A549 (cell line): ENCODE data around the gene CD22. TPM values are rescaled to one million over a fixed set of nuclear protein-coding genes. Genes with fewer than 3 reads are reported as not detected.

Experiments
- ATAC-seq, 2 experiments: fragments of 200-7000 bp in 1 of 2; fragments of >200 bp in 1 of 2; cut with Nextera tagmentation in 1 of 2; cut with Tn5 transposase in 1 of 2; 3 replicates each; pipeline versions ENCODE4 v1.8.0 to v1.9.1; 2018 to 2020; ENCODE audit warnings: mild to moderate bottlenecking in 1 of 2, moderate library complexity in 1 of 2
- CTCF ChIA-PET: fragments of 300-600 bp; sonication (Branson Sonifier 250); formaldehyde crosslinking; extraction: SDS; loops from one replicate; lab custom pipeline; 2021; ENCODE audit warnings: antibody characterized with exemption, inconsistent platforms; lab: Yijun Ruan, JAX
- POLR2A ChIA-PET: fragments of 350-600 bp; formaldehyde crosslinking; extraction: SDS; loops from one replicate; lab custom pipeline; 2021; ENCODE audit warnings: antibody characterized with exemption, inconsistent platforms; lab: Yijun Ruan, JAX
- DNase-seq, 2 experiments: peaks; one replicate each; pipeline versions ENCODE4 v3.0.0 to v3.0.0-alpha.2; 2011 to 2016; ENCODE audit warnings: low read depth in 1 of 2, low spot score in 1 of 2
- FAIRE-seq: peaks from 2 replicates; lab custom pipeline; 2011; peaks lifted over from hg19 to GRCh38; lab: Jason Lieb, UNC
- H3K27ac ChIP-seq, 2 experiments: fragments of >200 bp; sonication (Bioruptor Twin); formaldehyde crosslinking; 3 replicates each; pipeline ENCODE4 v1.5.1; 2016 to 2017
- H3K4me1 ChIP-seq: fragments of >200 bp; sonication (Bioruptor Twin); formaldehyde crosslinking; 3 replicates; pipeline ENCODE4 v1.6.1; 2016
- H3K4me2 ChIP-seq: fragments of >200 bp; sonication (Bioruptor Twin); formaldehyde crosslinking; 3 replicates; pipeline ENCODE4 v1.6.1; 2016
- H3K4me3 ChIP-seq: fragments of >200 bp; sonication (Bioruptor Twin); formaldehyde crosslinking; 3 replicates; pipeline ENCODE4 v1.5.1; 2016
- H3K9me3 ChIP-seq: fragments of >200 bp; sonication (Bioruptor Twin); formaldehyde crosslinking; 3 replicates; pipeline ENCODE4 v1.6.1; 2016
- CEBPB ChIP-seq, 2 experiments: fragments of >200 bp in 1 of 2; sonication (Bioruptor Twin) in 1 of 2; formaldehyde crosslinking in 1 of 2; IDR thresholded peaks; 2 replicates each; pipeline ENCODE4 v1.6.1; 2012 to 2016
- CHD4 ChIP-seq: fragments of 200-600 bp; sonication (generic); IDR thresholded peaks from 2 replicates; pipeline ENCODE4 v1.6.1; 2016; ENCODE audit warnings: antibody characterized with exemption, mild to moderate bottlenecking, borderline replicate concordance
- ESRRA ChIP-seq: fragments of 150-350 bp; IDR thresholded peaks from 2 replicates; pipeline ENCODE4 v1.6.1; 2014; ENCODE audit warnings: mild to moderate bottlenecking, low read length, borderline replicate concordance
- HEYL ChIP-seq: fragments of 250-450 bp; sonication (Bioruptor Pico); IDR thresholded peaks from 2 replicates; pipeline ENCODE4 v1.8.0; 2021; ENCODE audit warnings: mild to moderate bottlenecking, moderate library complexity
- HOXA7 ChIP-seq: fragments of 250-450 bp; sonication (Bioruptor Pico); IDR thresholded peaks from 2 replicates; pipeline ENCODE4 v1.5.0; 2020; ENCODE audit warnings: mild to moderate bottlenecking, moderate library complexity
- HOXB5 ChIP-seq: fragments of 250-450 bp; sonication (Bioruptor Pico); IDR thresholded peaks from 2 replicates; pipeline ENCODE4 v1.5.0; 2020; ENCODE audit warnings: mild to moderate bottlenecking, moderate library complexity
- JUN ChIP-seq, 2 experiments: fragments of >200 bp; sonication (Bioruptor Twin); formaldehyde crosslinking; IDR thresholded peaks; 2 replicates in 1 of 2; 3 replicates in 1 of 2; pipeline ENCODE4 v1.6.1; 2016 to 2017
- MYC ChIP-seq: IDR thresholded peaks from 2 replicates; pipeline ENCODE4 v1.6.1; 2012; ENCODE audit warnings: mild to moderate bottlenecking, inconsistent platforms, low read length, improper control_type of control experiment, borderline replicate concordance
- NFE2L2 ChIP-seq: fragments of 150-350 bp; conservative IDR thresholded peaks from 2 replicates; pipeline ENCODE4 v1.6.1; 2014; ENCODE audit warnings: low read length
- NPAS2 ChIP-seq: fragments of 250-450 bp; sonication (Bioruptor Pico); IDR thresholded peaks from 2 replicates; pipeline ENCODE4 v1.8.0; 2022; ENCODE audit warnings: mild to moderate bottlenecking, moderate library complexity, borderline replicate concordance
- NR3C1 ChIP-seq: fragments of >200 bp; sonication (Bioruptor Twin); formaldehyde crosslinking; IDR thresholded peaks from 3 replicates; pipeline ENCODE4 v1.6.1; 2017
- PHF8 ChIP-seq: fragments of 200-600 bp; sonication (generic); IDR thresholded peaks from 2 replicates; pipeline ENCODE4 v1.6.1; 2016; ENCODE audit warnings: low read depth, mild to moderate bottlenecking, antibody characterized with exemption, moderate library complexity, borderline replicate concordance
- POLR2AphosphoS2 ChIP-seq: conservative IDR thresholded peaks from 2 replicates; pipeline ENCODE4 v1.6.1; 2012; ENCODE audit warnings: low read length, improper control_type of control experiment, inconsistent platforms
- RARB ChIP-seq: fragments of 250-450 bp; sonication (Bioruptor Pico); IDR thresholded peaks from 2 replicates; pipeline ENCODE4 v1.8.0; 2021; ENCODE audit warnings: mild to moderate bottlenecking, moderate library complexity
- RNF2 ChIP-seq: fragments of 200-600 bp; sonication (generic); IDR thresholded peaks from 2 replicates; pipeline ENCODE4 v1.6.1; 2016; ENCODE audit warnings: low read depth, mild to moderate bottlenecking, antibody characterized with exemption, moderate library complexity, borderline replicate concordance
- TP53 ChIP-seq: fragments of 250-450 bp; sonication (Bioruptor Pico); IDR thresholded peaks from 2 replicates; pipeline ENCODE4 v1.5.0; 2021; ENCODE audit warnings: mild to moderate bottlenecking, moderate library complexity
- ZC3H11A ChIP-seq: fragments of 450-650 bp; IDR thresholded peaks from 2 replicates; pipeline ENCODE4 v1.6.1; 2014; ENCODE audit warnings: antibody characterized with exemption, mild to moderate bottlenecking
- ZNF302 ChIP-seq: fragments of 250-450 bp; sonication (Bioruptor Pico); IDR thresholded peaks from 2 replicates; pipeline ENCODE4 v1.9.0; 2021; ENCODE audit warnings: inconsistent platforms, mild to moderate bottlenecking, moderate library complexity
- WGBS: methylation state at CpG from one replicate; pipeline ENCODE4 v1.1.6; 2017; ENCODE audit errors: missing lambda C conversion rate; 5-methylcytosine and 5-hydroxymethylcytosine counted together
- polyA plus RNA-seq, 4 experiments: library from polyadenylated mRNA; depleted of rRNA in 3 of 4; stranded (reverse); fragments of >200 nt; fragmentation: RNase III in 1 of 4; extraction: RNeasy Plus Mini Kit Qiagen cat#74134 plus additional on column Dnase treatment in 1 of 4; gene quantifications; 2 replicates in 3 of 4; 3 replicates in 1 of 4; pipeline ENCODE4 v1.2.3, GENCODE V29; 2011 to 2017
- TF ChIP-seq, protein P1 (sequence below): fragments of 250-450 bp; sonication (Bioruptor Pico); IDR thresholded peaks from 2 replicates; pipeline ENCODE4 v1.5.0; 2020; ENCODE audit warnings: low read depth, mild to moderate bottlenecking, moderate library complexity
- TF ChIP-seq, protein P2 (sequence below): IDR thresholded peaks from 2 replicates; pipeline ENCODE4 v1.6.1; 2012; ENCODE audit warnings: low read depth, borderline replicate concordance
- TF ChIP-seq, protein P3 (sequence below): fragments of 450-650 bp; IDR thresholded peaks from 2 replicates; pipeline ENCODE4 v1.6.1; 2014; ENCODE audit warnings: antibody characterized with exemption
- TF ChIP-seq, protein P4 (sequence below): fragments of 150-350 bp; IDR thresholded peaks from 2 replicates; pipeline ENCODE4 v1.6.1; 2014; ENCODE audit warnings: low read depth, mild to moderate bottlenecking, low read length

The CD22 gene
- polyA plus RNA-seq, 2 of the 4 experiments (the other 2 are of a cell fraction), result 0.05 to 0.14 TPM

DNA sequence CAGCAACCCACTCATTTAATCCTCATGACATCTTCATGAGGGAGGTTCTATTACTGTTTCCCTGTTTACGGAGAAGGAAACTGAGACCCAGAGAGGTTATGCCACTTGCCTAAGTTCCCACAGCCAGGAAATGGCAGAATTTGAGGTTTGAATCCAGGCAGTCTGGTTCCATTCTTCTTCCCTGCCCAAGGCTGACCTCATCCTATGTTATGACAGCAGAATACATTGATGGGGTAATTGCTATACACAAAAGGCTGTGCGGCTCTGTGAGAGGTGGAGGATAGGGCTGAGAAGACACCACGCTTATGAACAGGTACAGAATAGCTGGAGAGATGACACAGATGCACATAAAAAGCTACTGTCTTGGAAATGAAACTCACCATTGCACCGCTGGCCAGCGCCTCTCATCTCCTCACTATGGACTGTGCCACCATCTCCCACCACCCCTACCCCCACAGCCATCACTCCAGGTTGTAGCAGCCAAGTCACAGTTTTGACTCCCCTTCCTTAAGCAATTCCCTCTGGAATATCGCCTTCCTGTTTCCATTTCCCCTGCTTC lies 25.6 kb upstream of the CD22 start:
- no peak; a peak in 1 of 6 replicates for ATAC-seq
- Histone ChIP-seq H3K9me3 (0 out of 3 replicates have a peak, but pooled peaks cover 2% of the 10 kb centered on the region), H3K4me1 (0 out of 3 replicates have a peak, but pooled peaks cover 2% of the 10 kb centered on the region)
- WGBS, result 52% methylated on average over 6 of the region's 6 CpGs
- POLR2A ChIA-PET, result interaction anchor here (0.5 kb wide), 1 partner anchor 35 kb away, joined by 3 read pairs; no protein-coding TSS in a partner anchor
- TF ChIP-seq, protein P1, sequence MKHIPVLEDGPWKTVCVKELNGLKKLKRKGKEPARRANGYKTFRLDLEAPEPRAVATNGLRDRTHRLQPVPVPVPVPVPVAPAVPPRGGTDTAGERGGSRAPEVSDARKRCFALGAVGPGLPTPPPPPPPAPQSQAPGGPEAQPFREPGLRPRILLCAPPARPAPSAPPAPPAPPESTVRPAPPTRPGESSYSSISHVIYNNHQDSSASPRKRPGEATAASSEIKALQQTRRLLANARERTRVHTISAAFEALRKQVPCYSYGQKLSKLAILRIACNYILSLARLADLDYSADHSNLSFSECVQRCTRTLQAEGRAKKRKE, result no peak
- TF ChIP-seq MYC, result no peak
- no peak for TF ChIP-seq HEYL
- TF ChIP-seq, protein P2, sequence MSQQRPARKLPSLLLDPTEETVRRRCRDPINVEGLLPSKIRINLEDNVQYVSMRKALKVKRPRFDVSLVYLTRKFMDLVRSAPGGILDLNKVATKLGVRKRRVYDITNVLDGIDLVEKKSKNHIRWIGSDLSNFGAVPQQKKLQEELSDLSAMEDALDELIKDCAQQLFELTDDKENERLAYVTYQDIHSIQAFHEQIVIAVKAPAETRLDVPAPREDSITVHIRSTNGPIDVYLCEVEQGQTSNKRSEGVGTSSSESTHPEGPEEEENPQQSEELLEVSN, result no peak
- TF ChIP-seq NR3C1, result no peak
- TF ChIP-seq HOXB5 (CRISPR knock-in tag), result no peak
- TF ChIP-seq, protein P3, sequence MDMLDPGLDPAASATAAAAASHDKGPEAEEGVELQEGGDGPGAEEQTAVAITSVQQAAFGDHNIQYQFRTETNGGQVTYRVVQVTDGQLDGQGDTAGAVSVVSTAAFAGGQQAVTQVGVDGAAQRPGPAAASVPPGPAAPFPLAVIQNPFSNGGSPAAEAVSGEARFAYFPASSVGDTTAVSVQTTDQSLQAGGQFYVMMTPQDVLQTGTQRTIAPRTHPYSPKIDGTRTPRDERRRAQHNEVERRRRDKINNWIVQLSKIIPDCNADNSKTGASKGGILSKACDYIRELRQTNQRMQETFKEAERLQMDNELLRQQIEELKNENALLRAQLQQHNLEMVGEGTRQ, result no peak
- no peak for TF ChIP-seq RARB
- no peak for TF ChIP-seq ESRRA
- TF ChIP-seq ZC3H11A, result no peak
- TF ChIP-seq ZNF302 (CRISPR knock-in tag), result no peak
- TF ChIP-seq CEBPB (IDR thresholded peaks at IDR 0.05), result no peak
- no peak for TF ChIP-seq JUN (IDR thresholded peaks at IDR 0.05)
- TF ChIP-seq NPAS2 (CRISPR knock-in tag), result no peak
- no peak for TF ChIP-seq PHF8
- no peak for TF ChIP-seq HOXA7
- TF ChIP-seq RNF2, result no peak
- TF ChIP-seq TP53 (CRISPR knock-in tag), result no peak
- TF ChIP-seq, protein P4, sequence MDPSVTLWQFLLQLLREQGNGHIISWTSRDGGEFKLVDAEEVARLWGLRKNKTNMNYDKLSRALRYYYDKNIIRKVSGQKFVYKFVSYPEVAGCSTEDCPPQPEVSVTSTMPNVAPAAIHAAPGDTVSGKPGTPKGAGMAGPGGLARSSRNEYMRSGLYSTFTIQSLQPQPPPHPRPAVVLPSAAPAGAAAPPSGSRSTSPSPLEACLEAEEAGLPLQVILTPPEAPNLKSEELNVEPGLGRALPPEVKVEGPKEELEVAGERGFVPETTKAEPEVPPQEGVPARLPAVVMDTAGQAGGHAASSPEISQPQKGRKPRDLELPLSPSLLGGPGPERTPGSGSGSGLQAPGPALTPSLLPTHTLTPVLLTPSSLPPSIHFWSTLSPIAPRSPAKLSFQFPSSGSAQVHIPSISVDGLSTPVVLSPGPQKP, result no peak
- no peak for TF ChIP-seq NFE2L2
- TF ChIP-seq, all 56 proteins: peak for 0
- H3K4me2 ChIP-seq, result no peak overlapping the region
- no peak overlapping the region for H3K4me3 ChIP-seq
- no peak overlapping the region for H3K27ac ChIP-seq
- FAIRE-seq, result no peak
- no peak for DNase-seq
- CTCF ChIA-PET, result interaction anchor here (1.0 to 1.9 kb wide), 2 partner anchors 13 to 34 kb away, joined by 3 to 9 read pairs; partner anchors contain the start of gene USF2

DNA sequence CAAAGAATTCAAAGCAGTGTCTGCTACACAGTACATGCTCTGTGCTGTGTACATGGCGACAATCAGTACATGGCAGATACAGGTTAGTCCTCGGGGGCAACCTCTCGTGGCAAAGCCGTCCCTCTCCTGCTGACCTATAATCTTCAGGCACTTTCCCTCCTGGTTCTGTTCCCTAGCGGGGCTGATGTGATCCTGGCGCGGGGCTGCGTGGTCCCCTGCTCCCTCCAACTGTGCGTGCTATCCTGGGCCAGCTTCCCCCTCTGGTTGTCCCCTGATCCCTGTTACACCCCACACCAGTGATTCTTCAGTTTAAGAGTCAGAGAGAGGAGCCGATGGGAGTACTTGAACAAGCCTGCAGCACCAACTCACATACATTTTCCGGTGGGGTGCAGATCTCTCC lies 25.0 kb upstream of the CD22 start:
- no peak for ATAC-seq
- Histone ChIP-seq H3K4me1 (0 out of 3 replicates have a peak, but pooled peaks cover 2% of the 10 kb centered on the region), H3K27ac (no peak overlapping the region), H3K9me3 (0 out of 3 replicates have a peak, but pooled peaks cover 2% of the 10 kb centered on the region), H3K4me3 (no peak overlapping the region), H3K4me2 (no peak overlapping the region)
- FAIRE-seq, result no peak
- 73% methylated on average over 11 of the region's 11 CpGs for WGBS
- ChIA-PET POLR2A (interaction anchor here (0.5 kb wide), 1 partner anchor 36 kb away, joined by 3 read pairs; no protein-coding TSS in a partner anchor), CTCF (interaction anchor here (0.6 to 2.6 kb wide), 7 partner anchors 8 to 49 kb away, joined by 3 to 9 read pairs (median 5); partner anchors contain the start of gene USF2)
- DNase-seq, result no peak
- TF ChIP-seq CHD4 (no peak), POLR2AphosphoS2 (no peak), NFE2L2 (no peak)
